ENCODE measurements around the gene NFYC.
A peak's percentile ranks its signal among the peaks of the same experiment; 100 is the strongest.
"Not testable (repeated sequence)": the region's sequence is repeated elsewhere in the genome, so short reads cannot be mapped to it uniquely, and the experiment has no call there.

Gene NFYC

DNA sequence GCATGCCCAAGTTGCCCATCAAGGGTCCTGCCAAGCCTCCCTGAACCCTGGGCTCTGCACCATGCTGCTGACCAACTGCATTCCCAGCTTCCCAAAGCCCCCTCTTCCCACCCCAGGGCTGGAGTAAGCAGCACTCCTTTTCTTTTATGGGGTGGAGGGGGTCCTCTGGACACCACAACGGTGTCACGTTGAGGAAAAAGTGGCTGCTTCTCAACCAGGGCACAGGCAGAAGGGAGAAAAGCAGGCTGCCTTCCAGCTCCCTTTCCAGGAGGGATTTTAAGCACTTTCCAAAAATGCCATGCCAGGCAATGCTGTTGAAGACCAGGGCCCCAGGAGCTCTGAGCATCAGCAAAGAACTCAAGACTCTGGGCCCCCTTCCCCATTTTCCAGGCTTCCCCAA lies 26.7 kb upstream of the NFYC start:
- DNase-seq (ENCODE audit: low read depth in 3 of 3, low spot score in 1 of 3) = no peak

DNA sequence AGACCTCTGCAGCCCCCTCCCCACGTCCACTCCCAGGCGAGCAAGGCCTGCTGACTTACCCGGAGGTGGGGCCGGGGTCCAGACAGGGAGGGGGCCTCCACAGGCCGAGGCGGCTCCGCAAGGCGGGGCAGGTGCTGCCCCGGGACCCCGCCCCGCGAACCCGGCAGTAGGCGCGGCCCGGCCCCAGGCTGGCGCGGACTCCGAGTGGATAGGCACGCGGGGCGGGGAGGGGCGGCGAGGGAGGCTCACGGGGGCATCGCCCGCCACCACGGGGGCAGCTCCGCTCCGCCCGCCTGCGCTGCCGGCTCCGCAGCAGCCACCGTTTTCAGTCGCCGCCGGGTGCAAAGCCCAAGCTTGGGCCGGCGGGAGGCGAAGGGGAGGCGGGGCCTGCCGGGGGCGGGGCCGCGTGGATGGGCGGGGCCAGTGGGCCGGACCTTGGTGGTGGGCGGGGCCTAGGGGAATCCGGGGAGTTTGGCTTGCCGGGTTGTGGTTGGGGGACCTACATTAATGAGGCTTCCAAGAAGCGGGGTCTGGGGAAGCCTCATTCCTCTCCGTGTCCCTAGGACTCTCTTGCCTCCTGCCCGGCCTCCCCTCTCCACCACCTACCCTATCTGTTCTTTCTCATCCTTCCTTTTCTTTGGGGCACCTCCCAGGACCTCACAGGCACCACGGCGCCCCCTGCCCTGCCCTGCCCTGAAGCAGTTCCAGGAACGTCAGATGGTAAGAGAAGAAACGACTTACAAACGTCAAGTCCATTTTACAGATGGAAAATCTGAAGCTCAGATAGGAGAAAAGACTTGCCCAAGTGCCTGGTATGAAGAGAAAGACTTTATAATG lies 26.0 kb upstream of the NFYC start, which contains the start of gene RIMS3:
Gene RIMS3, minus strand, starts transcription at position 348 of the 837 bp plus-strand sequence. CDS start 23,757 bp downstream, outside the sequence.
- peak; percentile 50 to 91 (median 77) for DNase-seq (ENCODE audit: low read depth in 3 of 3, low spot score in 1 of 3)

DNA sequence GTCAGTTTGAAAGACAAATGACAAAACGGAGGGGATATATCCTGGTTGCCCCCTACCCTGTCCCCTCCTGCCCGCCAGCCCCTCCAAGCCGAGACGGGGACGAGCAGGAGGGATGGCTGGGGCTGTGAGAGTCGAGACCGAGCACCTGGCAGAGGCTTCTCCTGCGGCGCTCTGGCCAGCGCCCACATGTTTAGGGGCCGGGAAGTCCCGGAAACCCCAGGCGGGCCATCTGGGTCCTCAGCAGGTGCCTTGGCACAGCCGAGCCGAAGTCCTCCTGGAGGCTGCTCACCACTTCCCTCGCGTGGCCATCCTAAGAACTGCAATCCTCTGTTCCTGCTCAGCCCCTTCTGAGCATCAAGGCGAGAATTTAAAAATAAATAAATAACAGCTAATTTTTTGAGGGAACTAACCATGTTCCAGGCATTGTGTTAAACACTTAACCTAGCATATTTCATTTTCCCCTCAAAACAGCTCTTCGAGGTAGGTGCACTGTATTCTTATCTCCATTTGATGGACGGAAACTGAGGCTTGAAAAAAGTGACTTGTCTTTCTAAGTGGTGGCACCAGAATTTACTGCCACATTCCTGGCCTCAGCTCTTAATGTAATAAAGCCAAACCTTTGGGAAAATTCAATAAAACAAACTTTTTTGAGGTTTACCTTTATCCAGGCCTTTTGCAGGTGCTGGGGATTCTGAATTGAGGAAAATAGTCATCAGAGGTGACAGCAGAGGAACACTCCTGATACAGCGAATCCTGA lies 22.6 kb upstream of the NFYC start:
- peak; percentile 52 to 81 (median 75) for DNase-seq (ENCODE audit: low read depth in 3 of 3, low spot score in 1 of 3)

DNA sequence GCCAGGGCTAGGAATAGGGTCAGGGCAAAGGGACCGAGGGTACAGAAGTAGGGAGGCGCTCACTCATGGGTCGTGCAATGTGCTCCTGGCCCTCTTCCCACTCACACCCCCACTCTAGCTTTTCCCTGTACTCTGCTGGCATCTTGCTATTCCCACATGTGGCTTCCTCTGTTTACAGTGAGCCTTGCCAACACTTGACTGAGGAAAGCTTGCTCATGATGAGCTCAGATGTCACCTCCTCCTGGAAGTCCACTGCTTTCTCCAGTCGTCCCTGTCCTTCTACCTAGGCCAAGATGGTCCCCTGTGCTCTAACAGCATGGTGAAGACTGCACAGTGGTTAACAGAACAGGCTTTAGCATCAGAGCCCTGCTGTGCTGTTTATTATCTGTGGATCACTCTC lies 18.1 kb upstream of the NFYC start:
- DNase-seq (ENCODE audit: low read depth in 3 of 3, low spot score in 1 of 3) = no peak

DNA sequence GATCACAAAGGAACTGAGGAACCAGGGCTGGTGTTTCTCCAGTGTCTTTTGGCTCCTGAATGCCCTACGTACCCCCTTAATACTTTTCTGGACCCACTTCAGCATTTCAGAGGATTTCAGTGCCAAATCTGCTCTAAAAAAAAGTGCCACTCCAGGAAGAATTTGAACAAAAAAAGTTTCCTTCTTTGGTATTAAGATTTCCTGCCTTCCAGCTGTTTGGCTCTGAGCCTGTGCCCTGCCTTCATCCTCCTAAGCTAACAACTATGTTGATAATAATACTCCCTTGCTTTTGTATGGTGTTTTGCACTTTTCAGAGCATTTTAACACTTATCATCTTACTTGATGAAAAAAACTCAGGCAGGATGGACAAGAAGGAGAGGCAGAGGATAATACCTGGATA lies 15.0 kb upstream of the NFYC start:
- DNase-seq (ENCODE audit: low read depth in 3 of 3, low spot score in 1 of 3) = no peak

DNA sequence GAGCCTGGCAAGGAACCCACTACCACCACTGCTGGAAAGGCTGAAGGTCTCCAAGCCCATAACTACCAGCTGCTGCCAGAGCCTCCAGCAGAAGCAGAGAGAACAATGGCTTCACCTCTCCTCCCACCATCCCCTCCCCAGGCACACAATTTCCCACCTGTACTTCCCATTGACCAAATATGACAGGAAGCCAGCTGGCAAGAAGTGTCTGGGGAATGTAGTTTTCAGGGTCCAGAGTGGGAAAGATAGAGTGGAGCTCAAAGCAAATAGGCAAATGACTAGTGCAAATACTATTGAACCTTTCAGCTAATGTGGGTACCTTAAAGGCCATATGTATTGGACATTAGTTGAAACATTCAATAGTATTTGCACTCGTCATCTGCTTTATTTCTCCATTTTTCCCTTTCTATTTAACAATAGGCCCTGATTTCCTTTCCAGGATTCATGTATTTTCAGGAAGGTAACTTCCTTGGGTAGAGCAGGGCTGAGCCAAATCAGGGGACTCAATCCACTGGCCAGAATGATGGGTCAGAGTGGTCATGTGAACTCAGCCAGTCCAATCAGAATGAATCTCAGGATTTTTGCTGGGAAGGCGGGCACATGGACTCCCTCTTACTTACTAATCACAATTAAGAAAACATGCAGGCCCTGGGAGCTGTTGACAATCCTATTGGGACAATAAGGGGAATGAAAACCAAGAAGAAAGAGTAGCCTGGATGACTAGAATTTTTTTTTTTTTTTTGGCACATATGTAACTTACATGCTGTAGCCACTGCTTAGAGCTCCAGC lies 12.1 kb upstream of the NFYC start:
- no peak for DNase-seq (ENCODE audit: low read depth in 3 of 3, low spot score in 1 of 3)

DNA sequence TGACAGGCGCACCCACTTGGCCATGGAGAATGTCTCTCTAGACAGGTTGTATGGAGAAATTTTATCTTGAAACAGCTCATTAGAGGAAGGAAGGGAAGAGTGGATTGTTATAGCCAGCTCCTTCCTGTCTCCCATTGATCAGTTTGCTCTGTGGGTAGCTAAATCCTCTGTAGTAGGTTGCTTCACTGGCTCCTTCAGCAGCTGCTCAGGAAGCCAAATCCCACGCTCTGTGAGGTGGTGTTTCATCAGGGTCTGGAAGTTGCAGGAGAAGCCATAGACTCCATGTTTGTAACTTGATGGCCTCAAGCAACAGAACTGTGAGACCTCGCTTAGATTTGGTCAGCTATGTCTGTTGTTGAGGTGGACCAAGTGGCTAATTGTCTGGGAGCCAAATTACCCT lies 6.8 kb upstream of the NFYC start:
- DNase-seq (ENCODE audit: low read depth in 3 of 3, low spot score in 1 of 3) = no peak

DNA sequence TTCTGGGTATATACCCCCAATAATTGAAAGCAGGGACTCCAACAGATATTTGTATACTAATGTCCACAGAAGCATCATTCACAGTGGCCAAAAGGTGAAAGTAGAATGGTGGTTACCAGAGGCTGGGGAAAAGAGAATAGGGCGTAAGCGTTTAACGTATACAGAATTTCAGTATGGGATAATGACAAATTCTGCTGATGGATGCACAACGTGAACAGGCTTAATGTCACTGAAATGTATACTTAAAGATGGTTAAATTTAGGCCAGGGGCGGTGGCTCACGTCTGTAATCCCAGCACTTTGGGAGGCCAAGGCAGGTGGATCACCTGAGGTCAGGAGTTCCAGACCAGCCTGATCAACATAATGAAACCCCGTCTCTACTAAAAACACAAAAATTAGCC lies 4.4 kb upstream of the NFYC start:
- DNase-seq (ENCODE audit: low read depth in 3 of 3, low spot score in 1 of 3) = no peak

DNA sequence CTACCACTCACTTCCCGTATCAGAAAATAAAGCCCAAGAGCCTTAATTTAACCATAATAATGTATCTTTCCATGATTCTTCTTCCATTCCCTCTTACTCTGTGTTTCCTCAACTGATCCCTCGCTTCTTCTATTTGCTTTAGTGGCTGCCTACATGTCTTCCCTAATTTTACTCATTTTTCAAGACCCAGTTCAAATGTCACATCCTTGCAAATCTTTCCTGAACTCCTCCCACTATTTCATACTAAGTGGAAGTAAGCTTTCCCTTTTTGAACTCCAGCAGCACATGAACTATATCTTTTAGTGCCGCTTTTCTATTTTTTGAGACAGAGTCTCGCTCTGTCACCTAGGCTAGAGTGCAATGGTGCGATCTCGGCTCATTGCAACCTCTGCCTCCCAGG lies 3.8 kb upstream of the NFYC start:
- DNase-seq (ENCODE audit: low read depth in 3 of 3, low spot score in 1 of 3) = no peak

DNA sequence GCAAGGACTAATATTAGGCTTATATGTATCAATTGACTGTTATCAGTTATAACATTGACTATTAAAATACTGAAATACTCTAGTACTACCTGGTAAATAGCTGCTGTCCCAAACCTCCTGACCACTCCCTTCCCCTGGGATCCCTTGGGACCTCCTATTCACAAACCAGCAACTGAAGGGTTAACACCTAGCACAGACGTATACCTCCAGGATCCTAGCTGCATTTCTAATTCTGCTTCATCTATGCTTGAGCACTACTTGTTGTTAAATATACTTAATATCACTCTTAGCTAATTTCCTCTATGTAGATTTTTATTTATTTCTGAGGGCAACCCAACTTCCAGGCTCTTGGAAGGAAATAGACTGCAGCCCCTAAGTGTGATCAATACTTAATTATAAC lies 1.8 kb upstream of the NFYC start:
- no peak for DNase-seq (ENCODE audit: low read depth in 3 of 3, low spot score in 1 of 3)

DNA sequence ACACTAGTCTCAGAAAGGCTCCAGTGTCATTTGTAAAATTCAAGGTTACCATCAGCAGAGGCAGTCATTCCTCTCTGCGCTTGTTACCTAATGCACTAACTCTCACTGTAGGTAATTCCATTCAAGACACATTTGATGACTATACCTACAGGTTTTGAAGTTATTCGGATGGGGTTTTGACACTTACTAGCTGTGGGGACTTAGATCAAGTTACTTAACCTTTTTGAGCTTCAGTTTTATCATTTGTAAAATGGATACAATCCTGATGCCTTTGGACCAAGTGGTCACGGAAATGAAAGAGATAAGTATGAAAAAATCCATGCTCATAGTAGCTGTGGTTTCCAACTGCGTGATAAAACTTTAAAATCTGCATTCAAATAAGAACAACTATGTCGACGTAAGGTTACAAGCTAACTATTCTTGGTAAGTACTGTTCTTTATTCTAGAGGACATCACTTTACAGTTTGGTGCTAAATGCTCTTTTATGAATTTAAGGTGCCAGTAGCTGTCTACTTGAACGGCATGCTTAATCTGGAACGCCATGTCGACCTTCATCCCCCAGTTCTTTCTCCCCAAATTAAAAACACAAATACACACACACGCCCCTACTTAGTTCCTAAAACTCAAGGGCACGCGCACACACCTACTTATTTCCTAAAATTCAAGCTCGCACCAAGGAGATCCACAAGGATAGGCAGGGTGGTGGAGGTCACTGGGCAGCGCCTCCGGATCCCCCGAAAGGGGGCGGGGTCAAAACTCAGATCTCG lies 550 bp upstream of the NFYC start:
- DNase-seq (ENCODE audit: low read depth in 3 of 3, low spot score in 1 of 3) = no peak

DNA sequence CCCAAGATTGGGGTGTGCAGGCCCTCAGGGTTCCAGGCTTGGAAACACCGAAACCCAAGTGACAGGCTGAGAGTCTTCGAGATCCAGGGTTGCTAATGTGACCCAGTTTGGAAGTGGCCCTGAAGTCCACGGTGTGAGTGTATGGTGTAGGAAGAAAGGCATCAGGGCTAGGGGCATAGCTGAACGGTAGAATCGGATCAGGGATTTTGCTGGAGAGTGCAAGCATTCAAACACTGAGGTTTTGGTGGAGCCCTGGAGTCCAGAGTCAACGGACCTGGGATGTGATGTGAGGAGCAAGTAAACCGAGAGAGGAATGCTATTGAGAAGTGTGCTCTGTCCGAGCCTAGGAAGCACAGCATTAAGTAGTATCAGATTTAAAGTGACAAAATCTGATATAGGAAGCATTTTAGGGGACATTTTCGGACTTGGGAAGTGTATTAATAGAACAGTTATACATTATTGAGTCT lies 958 bp downstream of the NFYC start:
- DNase-seq (ENCODE audit: low read depth in 3 of 3, low spot score in 1 of 3) = no peak

DNA sequence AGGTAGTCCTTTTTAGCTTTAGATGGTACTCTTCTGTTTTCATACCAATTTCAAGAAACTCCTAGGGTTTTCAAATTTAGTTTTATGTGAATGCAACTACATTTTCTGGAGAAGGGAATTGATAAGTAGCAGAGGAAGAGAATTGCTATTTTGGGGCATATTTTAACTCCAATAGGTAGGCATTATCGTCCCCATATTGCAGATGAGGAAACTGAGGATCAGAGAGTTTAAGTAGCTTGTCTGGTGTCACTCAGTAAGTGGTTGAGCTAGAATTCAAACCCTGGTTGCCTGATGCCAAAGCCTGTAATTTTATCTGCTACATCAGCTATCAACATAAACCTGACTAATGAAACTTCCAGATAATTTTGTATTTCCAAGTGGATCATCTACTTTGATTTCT lies 1.9 kb downstream of the NFYC start:
- DNase-seq (ENCODE audit: low read depth in 3 of 3, low spot score in 1 of 3) = no peak

DNA sequence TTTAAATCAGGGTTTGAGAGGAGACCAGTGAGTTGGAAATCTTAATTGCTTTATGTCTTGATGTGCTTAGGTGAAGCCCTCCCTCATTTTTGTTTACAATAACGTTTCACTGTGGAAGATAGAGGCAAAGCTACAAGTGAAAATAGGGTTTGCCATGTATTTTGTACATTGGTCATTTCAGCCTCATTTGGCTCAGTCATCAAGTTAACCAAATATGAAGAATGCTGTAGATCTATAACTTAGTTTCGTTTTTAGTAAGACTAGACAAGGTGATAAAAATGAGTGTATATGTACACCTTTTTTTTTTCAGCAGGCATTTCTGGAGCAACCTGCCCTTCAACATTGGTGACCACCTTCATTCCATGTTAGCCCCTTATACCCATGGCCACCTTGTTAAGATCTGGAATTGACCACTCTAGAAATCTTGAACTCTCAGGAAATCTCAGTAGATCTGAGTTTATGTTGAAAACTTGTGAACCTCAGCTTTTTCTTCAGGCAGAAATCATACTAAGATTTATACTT lies 2.9 kb downstream of the NFYC start:
- no peak for DNase-seq (ENCODE audit: low read depth in 3 of 3, low spot score in 1 of 3)

DNA sequence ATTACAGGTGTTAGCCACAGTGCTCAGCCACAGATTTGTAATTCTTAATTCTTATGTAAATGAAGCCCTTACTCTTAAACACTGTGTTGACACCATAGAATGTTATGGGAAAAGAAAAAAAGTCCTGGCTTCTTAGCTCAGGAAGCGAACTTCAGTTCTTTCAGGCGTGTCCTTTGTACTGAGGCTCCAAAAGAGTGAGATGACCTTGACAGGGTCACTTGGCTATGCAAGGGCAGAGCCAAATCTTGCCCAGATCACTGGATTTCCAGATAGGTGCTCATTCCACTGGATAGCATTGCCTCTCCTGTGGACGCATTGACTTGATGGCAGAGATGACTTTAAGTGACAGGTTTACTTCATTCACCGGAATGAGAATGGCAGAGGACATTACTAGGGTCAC lies 4.8 kb downstream of the NFYC start:
- no peak for DNase-seq (ENCODE audit: low read depth in 3 of 3, low spot score in 1 of 3)

DNA sequence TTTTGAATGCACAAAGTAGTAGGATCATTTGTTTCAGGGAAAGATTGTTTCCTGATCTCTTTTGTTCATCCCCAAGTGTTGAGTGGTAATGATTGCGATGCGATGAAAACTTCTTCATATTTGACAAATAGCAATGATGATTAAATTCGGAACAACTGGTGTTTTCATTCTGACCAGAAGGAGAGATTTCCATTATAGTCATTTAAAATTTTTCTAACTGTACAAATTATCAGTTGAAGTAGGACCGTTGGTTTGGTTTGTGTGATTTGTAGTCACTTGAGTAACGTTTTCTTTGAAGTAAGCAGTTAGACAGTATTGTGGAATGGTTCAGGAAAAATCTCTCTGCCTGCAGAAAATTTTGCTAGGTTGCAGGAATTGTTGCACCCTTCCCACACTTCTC lies 5.9 kb downstream of the NFYC start:
- no peak for DNase-seq (ENCODE audit: low read depth in 3 of 3, low spot score in 1 of 3)

DNA sequence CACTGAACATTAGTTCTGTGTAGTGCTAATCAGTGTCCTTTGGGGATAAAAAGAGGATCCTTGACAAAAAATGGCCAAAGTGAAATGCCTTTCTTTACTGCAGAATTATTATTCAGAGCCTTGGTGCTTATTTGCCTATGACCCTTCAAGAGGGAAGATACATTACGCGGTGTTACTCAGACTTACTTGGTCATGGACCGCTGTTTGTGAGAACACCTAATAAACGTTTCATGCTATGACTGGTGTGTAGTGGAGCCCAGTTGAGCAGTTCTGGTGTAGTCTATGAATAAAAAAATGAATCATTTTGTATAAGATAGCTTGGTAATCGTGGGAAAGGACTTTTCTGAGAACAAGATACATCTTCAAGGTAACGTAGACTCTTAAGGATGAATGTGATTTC lies 8.3 kb downstream of the NFYC start:
- no peak for DNase-seq (ENCODE audit: low read depth in 3 of 3, low spot score in 1 of 3)

DNA sequence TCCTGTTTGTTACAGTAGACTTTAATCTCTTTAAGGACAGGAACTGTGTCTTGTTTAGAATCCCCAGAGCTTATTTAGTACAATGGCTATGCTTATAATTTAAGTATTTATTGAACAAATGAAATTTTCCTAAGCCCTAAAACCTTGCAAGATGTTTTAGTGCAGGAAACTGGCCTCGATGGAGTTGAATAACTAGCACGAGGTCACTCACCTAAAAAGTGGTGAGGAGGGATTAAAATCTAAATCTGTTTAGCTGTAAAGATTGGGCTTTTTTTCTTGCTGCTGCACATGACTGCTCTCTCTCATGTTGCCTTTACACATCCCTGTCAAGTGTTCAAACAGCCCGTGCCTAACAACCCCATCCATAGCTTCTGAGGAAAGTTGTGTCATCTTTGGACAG lies 10.2 kb downstream of the NFYC start:
- DNase-seq (ENCODE audit: low read depth in 3 of 3, low spot score in 1 of 3) = no peak

DNA sequence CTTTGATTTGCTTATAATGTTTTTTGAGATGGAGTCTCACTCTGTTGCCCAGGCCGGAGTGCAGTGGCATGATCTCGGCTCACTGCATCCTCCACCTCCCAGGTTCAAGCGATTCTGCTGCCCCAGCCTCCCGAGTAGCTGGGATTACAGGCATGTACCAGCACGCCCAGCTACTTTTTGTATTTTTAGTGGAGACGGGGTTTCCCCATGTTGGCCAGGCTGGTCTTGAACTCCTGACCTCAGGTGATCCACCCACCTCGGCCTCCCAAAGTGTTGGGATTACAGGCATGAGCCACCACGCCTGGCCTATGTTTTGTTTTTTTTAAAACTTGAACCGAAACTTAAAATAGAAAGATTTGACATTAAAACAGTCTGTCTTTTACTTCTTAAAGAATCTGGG lies 11.3 kb downstream of the NFYC start:
- not testable (repeated sequence) for DNase-seq (ENCODE audit: low read depth in 3 of 3, low spot score in 1 of 3)

DNA sequence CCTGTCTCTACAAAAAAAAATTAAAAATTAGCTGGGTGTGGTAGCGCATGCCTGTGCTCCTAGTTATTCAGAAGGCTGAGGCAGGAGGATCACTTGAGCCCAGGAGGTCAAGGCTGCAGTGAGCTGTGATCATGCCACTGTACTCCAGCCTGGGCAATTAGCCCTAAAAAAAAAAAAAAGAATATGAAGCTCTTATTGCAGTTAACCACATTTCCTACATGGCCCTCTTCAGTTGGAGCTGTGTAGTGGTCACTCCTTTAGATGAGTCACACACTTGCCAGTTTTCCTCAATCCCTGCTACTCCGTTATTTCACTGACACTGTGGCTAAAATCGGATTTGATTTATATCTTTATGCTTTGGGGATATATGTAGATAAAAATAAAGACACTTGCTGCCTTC lies 11.8 kb downstream of the NFYC start:
- no peak for DNase-seq (ENCODE audit: low read depth in 3 of 3, low spot score in 1 of 3)

All from stimulated activated CD4-positive, alpha-beta T cell treated with anti-CD3 and anti-CD28 coated beads, TNF-alpha, amount 100 ng/mL, for 1 hour (primary cell).